GM19023 (cell line): ENCODE measurements around the gene RBM23.
"Not testable (repeated sequence)": the region's sequence is repeated elsewhere in the genome, so short reads cannot be mapped to it uniquely, and the experiment has no call there.

Experiments
- ATAC-seq: cut with Tn5 transposase; IDR thresholded peaks from one replicate; pipeline ENCODE4 v1.9.1; 2021; ENCODE audit warnings: mild to moderate bottlenecking, moderate library complexity; ENCODE audit not compliant: unreplicated experiment

Gene RBM23

GRCh38 chr14:22920697-22921096 lies 1.7 kb upstream of the RBM23 start:
- ATAC-seq: no peak

GRCh38 chr14:22919601-22919921 lies 612 bp upstream of the RBM23 start:
- ATAC-seq: peak; percentile 13

- ATAC-seq: no peak
Measured at GRCh38 chr14:22915886-22916521, 2.9 kb downstream of the RBM23 start.

GRCh38 chr14:22914836-22915235 lies 4.1 kb downstream of the RBM23 start:
- ATAC-seq: not testable (repeated sequence)

GRCh38 chr14:22910916-22911315 lies 8.0 kb downstream of the RBM23 start:
- ATAC-seq: no peak

GRCh38 chr14:22908601-22909000 lies 10.3 kb downstream of the RBM23 start:
- ATAC-seq: no peak

- ATAC-seq: no peak
Measured at GRCh38 chr14:22907429-22907828, 11.5 kb downstream of the RBM23 start.

- ATAC-seq: no peak
Measured at GRCh38 chr14:22906073-22906472, 12.9 kb downstream of the RBM23 start.

- ATAC-seq: no peak
Measured at GRCh38 chr14:22905627-22906026, 13.3 kb downstream of the RBM23 start.

- ATAC-seq: no peak
Measured at GRCh38 chr14:22903742-22904087, 15.2 kb downstream of the RBM23 start.

GRCh38 chr14:22901799-22902198 lies 17.1 kb downstream of the RBM23 start:
- ATAC-seq: no peak

GRCh38 chr14:22900081-22900799 lies 18.7 kb downstream of the RBM23 start:
- ATAC-seq: no peak

- no peak for ATAC-seq
Measured at GRCh38 chr14:22898302-22899090, 20.5 kb downstream of the RBM23 start.

- no peak for ATAC-seq
Measured at GRCh38 chr14:22897357-22897756, 21.6 kb downstream of the RBM23 start.

GRCh38 chr14:22896760-22897159 lies 22.2 kb downstream of the RBM23 start:
- ATAC-seq: no peak

- no peak for ATAC-seq
Measured at GRCh38 chr14:22896356-22896755, 22.6 kb downstream of the RBM23 start.

GRCh38 chr14:22895402-22895801 lies 23.5 kb downstream of the RBM23 start:
- ATAC-seq: no peak

- ATAC-seq: no peak
Measured at GRCh38 chr14:22893706-22894105, 25.2 kb downstream of the RBM23 start.

GRCh38 chr14:22892488-22892887 lies 26.5 kb downstream of the RBM23 start:
- ATAC-seq: no peak

GRCh38 chr14:22890416-22890815 lies 28.5 kb downstream of the RBM23 start:
- ATAC-seq: no peak

GRCh38 chr14:22888662-22889061 lies 30.3 kb downstream of the RBM23 start:
- no peak for ATAC-seq

GRCh38 chr14:22887990-22888378 lies 31.0 kb downstream of the RBM23 start:
- ATAC-seq: peak; percentile 45
